ENCODE measurements around the gene LIPF.

LIPF gene

GRCh38 chr10:88676283-88677060 is 12.2 kb downstream of the LIPF start:
- no peak for TF ChIP-seq CTCF (IDR thresholded peaks at IDR 0.05; ENCODE audit: low read depth, low read length)
- DNase-seq (ENCODE audit: extremely low read depth, low read depth): no peak

- no peak for DNase-seq (ENCODE audit: extremely low read depth, low read depth)
- no peak for TF ChIP-seq CTCF (IDR thresholded peaks at IDR 0.05; ENCODE audit: low read depth, low read length)
These were observed 16.7 kb downstream of the LIPF start for GRCh38 chr10:88680958-88681357.

DNA sequence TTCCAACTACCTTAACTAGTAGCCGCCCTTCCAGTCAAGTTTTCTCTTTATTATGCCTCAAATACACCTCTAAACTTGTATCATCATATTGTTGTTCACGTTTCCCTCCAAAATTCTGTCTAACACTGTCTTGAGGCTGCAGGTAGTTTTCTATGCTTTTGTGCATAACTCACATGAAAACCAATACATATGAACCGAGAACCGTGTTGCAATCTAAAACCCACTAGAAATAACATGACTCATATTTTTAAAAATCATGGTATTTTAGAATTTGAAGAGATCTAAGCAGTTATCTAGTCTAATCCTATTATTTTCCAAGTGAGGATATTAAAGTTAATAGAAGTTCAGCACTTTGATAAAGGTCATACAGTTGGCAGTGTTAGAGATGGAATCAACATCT is 18.2 kb downstream of the LIPF start:
- TF ChIP-seq CTCF (IDR thresholded peaks at IDR 0.05; ENCODE audit: low read depth, low read length): no peak
- no peak for DNase-seq (ENCODE audit: extremely low read depth, low read depth)

DNA sequence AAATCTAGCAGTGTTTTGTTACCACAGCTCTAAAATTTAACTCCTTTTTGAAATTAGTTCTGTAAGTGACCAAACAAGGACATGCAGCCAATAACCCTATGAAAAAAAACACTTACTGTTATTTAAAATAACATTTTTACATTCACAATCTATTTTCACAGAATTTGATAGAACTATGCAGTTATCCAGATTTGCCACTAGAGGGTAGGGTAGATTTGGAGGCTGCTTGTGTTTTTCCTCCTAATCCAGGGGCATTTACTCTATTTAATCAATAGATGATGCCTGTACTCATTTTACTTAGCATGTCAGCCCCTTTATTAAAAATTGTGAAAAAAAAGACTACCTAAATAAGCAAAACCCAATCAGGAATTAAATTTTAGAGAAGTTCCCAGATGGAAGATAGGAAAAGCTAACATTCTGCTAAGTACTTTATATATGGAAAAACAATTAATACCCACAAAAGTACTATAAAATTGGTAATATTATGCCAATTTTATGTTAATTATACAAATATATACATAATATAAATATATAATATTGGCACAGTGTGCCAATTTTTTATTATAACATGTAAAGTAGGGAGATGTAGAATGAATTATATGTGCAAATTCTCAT is 23.7 kb downstream of the LIPF start:
- no peak for DNase-seq (ENCODE audit: extremely low read depth, low read depth)
- peak; percentile 82 for TF ChIP-seq CTCF (IDR thresholded peaks at IDR 0.05; ENCODE audit: low read depth, low read length)

- DNase-seq (ENCODE audit: extremely low read depth, low read depth): no peak
- no peak for TF ChIP-seq CTCF (IDR thresholded peaks at IDR 0.05; ENCODE audit: low read depth, low read length)
These were observed 25.1 kb downstream of the LIPF start for GRCh38 chr10:88689366-88689765.

GRCh38 chr10:88693392-88694020 is 29.3 kb downstream of the LIPF start:
- DNase-seq (ENCODE audit: extremely low read depth, low read depth): no peak
- peak; percentile 33 for TF ChIP-seq CTCF (IDR thresholded peaks at IDR 0.05; ENCODE audit: low read depth, low read length)

All from AG09319 (cell line).